ENCODE results near the gene ZNF322.

The ZNF322 gene

DNA sequence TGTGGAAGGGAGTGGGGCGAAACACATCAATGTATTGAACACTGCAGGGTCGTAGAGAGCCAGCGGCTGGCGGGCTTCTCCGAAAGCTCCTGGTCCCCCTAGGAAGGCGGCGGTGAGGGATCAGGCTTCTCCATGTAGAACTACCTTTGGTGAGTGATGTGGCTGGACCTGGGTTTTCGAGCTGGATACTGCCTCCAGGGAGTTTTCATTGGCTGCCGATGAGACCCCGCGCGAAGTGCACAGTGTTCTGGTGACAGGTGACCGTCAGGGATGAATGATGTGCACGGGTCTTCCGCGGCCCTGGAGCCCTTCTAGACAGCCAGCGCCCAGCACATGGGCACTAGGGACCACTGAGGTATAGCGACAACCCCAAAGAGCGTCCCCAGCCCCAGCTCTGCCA is 46.3 kb downstream of the ZNF322 start:
- no peak for DNase-seq

DNA sequence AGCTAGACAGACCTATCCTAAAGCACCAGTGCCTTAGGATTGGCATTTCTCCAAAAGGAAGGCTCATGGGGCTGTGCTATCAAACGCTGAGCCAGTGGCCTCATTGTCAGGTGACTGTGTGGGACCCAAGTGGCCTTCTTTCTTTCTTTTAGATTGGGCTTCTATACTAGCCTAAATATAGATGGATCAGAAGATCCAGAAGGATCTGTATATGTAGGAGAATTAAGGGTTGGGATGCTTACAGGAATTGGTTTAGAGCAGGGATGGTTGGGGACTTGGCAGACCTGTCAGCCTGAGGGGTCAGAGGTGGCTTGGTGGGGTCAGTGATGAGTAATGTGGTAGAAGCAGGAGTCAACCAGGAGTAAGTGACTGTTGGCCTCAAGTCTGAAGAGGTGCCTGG is 47.9 kb downstream of the ZNF322 start:
- DNase-seq = no peak

DNA sequence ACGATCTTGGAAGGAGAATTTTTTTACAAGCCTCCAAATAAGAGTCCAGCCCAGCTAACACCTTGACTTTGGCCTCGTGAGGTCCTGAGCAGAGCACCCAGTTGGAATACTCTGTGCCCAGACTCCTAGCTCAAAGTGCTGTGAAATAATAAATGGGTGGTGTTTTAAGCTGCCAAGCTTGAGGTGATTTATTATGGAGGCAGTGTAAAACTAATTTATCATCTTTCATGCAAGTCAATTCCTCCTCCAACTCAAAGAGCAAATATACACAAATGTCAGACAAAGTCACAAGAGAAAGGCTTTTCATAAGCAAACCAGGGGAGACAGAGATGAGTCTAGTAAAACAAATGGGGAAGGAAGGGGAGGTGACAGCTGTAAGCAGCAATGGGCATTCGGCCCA is 50.1 kb downstream of the ZNF322 start:
- DNase-seq = no peak

DNA sequence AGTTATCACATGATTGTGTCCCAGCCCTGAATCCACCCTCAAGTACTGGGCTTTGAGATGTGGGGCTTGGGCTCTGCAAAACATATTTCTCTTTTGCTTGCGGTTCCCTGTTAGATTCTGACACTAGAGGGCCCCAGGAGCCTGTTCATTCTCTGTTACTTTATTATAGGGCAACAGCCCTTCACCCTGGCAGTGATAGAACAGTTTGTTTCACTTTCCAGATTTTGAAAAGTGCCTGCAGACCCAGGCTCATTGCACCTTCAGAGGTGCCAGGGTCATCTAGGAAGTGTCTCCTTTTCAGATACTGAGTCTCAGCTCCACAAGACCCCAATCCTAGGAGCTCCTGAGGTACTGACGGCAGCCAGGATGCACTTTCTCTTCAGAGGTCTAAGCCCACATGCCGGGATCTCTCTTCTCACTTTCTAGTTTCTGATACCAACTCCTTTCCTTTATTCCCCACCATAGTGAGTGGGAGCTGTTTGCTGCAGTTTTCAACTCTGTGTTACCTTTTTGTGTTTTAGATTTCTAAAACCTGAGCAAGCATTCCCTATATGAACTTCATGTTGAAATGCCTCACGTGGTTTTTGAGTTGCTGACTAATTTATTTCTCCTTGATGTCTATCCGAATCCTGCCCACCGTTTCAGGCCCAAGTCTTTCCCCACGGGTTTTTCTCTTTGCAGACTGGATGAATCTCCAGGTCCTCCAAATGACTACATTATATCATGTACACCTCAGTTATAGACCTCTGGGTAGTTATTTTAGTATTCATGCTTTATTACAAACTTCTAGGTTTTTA is 51.9 kb downstream of the ZNF322 start:
- peak; percentile 68 for DNase-seq

DNA sequence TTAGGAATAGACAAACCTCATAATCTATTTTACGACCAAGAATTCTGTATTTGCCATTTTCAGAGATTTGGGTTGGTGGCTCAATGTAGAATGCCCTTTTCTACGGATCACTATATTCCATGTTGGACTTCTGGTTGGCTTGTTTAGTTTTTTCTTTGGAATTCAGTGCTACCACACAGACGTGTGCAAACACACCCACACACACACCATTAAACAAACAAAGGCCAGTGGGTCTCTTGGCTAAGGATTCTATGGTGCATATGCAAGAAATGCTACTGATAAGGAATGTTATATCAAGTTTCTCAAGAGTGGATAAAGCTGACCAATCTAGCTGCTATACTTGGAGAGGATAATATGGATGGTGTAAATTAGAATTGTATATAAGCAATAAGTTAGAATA is 54.7 kb downstream of the ZNF322 start:
- DNase-seq = no peak

DNA sequence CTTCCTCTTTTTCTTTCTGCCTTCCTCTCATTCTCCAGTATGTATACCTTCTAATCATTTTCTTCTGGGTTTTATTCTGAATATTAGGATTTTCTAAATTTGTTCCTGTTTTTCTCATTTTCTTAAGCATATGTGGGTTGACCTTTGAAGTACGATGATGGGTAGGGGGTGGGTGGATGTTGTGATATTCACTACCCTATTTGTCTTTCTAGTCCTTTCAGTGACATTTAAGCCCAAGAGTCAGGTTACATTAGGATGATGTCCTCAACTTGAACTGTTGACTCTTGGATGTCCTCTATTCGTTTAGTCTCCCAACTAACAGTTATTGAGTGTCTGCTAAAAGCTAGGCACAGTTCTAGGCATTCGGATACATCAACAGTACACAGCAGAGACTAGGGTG is 55.5 kb downstream of the ZNF322 start:
- DNase-seq = no peak

DNA sequence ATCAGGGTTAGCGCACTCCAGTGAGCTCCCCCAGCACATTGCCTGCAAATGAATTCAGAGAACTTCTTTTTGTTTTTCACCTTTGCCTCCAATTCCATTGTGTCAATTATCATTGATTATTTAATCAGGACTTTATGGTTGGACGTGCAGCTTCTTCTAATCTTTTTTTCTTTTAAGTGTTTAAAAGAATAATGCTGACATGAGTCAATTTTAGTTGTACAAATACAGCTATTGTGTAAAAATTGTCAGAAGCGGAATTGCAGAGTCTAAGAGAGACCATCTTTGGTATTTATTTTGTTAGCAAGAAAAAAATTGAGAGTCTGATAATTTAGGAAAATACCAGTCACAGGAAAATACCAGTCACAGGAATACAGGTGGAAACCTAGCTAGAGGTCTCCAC is 57.3 kb downstream of the ZNF322 start:
- DNase-seq = no peak

DNA sequence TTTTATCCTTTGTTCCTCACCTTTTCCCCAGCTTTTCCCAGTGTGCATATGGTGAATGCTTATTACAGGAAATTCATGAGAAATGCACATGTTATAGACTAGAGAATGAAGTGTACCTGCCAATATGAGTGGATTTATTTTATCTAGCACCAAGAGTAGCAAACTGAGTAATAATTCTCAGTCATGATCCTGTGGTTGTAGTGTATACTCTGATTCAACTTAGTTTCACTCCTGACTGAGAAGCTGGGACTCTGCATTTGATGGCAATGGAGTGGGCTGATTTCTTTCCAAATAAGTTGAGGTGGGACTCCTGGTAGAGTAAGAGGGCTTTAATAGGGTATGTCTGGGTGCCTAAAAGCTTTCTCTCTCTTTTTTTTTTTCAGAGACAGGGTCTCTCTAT is 58.8 kb downstream of the ZNF322 start:
- no peak for DNase-seq

DNA sequence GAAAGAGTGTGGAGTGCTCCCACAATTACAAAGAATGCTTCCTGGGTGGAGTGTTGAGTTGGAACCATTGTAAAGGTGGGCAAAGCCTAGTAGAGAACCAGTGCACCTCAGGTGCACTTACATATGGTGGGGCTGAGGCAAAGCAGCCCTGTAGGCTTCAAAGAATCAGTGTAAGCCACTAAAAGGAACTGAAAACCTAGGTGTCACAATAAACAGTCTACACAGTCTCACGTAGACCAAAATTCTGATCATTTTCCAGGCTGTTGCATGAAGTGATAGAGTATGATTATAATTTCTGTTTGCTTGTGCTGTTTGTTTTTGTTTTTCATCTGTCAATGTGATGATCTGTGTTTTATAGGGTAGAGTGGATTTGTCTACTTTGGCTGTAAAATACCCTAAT is 60.0 kb downstream of the ZNF322 start:
- no peak for DNase-seq

DNA sequence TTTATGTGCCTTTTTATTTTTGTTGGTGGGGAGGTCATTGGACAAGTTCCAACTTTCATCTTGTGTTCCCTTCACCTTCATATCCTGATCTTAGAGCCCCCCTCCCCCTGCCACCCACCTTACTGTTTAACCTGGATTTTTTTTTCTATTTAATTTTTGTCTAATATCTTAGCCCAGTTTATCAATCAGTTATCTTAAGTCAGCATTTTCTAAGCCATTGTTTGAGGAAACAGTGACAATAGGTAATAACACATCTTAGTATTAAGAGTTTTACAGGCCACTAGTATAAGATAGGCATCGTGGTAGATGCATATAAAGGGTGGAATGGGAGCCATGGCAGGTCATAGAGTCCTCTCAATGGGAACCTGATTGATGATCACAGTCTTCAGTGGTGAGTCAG is 60.4 kb downstream of the ZNF322 start:
- DNase-seq = no peak

DNA sequence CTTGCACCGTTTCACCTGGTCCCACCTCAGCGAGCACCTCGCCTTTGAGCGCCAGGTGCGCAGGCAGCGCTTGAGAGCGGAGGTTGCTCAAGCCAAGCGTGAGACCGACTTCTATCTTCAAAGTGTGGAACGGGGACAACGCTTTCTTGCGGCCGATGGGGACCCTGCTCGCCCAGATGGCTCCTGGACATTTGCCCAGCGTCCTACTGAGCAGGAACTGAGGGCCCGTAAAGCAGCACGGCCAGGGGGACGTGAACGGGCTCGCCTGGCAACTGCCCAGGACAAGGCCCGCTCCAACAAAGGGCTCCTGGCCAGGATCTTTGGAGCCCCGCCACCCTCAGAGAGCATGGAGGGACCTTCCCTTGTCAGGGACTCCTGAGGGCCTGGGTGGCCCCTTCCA is 61.3 kb downstream of the ZNF322 start:
- no peak for DNase-seq

DNA sequence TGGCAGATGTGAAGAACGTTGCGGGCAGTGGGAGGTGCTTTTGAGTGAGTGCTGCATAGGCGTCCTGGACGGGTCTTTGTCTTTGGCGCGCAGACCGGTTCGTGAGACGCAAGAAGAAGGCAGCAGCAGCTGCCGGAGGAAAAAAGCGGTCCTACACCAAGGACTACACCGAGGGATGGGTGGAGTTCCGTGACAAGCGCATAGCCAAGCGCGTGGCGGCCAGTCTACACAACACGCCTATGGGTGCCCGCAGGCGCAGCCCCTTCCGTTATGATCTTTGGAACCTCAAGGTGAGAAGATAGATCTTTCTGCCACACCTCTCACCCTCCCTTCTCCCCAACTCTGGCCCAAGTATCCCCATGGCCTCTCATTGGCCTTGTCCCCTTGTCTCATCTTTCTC is 61.7 kb downstream of the ZNF322 start:
- no peak for DNase-seq

DNA sequence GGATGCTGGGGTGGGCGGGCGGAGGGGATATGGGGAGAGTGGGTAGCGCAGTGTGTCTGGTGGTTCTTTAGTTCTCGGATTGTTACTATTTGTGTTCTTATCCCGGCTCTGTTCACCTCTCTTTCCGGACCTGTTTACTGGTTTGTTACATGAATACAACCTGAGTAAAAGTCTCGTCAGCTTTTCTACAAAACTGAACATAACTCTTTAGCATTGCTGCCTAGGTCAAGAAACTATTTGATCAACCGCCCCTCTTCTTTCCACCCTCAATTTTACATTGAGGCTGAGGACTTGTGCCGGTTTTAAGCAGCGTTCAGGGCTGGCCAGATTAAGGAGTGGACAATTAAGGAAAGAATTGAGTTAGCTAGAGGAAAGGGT is 62.2 kb downstream of the ZNF322 start:
- DNase-seq = no peak

DNA sequence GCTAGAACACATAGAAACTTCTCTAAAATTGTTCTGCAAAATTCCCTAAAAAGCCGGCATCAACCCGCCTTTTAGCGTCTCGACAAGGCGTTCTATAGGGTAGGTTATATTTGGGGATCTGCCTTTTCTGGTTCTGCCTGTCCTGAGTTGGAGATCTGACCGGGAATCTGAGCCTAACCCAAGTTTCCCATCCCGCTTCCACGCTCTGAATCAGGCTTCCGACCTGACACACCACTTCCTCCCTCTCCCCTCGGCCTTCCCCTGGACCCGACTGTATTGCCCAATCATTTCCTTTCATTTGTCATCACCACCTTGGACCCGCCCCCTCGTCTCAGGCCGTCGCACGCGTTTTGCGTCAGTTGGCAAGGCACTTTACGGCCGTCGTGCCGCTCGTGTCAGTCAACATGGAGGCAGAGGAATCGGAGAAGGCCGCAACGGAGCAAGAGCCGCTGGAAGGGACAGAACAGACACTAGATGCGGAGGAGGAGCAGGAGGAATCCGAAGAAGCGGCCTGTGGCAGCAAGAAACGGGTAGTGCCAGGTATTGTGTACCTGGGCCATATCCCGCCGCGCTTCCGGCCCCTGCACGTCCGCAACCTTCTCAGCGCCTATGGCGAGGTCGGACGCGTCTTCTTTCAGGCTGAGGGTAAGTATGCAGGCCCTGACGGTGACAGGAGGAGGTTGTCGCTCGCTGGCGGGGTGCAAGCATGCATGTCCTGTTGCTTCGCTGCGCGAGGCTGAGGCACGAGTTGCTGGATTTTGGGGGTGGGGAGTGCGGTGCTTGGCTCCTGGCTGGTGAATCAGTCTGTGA is 62.8 kb downstream of the ZNF322 start, which contains the start of gene ABT1:
Gene ABT1, plus strand, starts transcription at position 375 of the 810 bp plus-strand sequence. Its CDS starts 30 bp downstream, at position 405.
- peak; percentile 96 for DNase-seq

DNA sequence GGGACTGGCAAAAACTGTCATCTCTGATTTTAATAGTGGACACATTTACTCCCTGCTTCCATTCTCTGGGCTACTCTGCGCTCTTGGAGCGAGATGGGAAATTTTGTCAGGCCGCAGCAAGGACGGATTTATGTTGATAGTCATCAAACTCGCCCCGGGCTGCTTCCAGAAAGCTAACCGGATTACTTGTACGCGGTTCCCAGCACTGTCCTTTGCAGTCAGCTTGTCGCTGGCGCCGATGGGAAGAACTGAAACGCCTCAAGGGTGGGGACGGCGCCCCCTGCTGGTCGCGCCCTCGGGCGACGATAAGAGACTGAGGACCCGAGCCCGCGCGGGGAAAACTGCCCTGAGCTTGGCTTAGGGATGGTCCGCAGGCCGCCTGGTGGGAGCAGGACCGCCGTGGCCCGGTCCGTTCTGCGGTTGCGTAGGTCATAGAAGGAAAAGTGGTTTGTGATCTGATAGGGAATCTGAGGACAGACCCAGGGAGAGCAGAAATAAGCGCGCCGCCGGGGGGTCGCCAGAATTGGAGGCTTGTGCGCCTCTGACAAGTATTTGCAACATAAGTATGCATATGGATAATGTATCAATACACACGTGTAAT is 63.8 kb downstream of the ZNF322 start:
- DNase-seq = peak; percentile 82

DNA sequence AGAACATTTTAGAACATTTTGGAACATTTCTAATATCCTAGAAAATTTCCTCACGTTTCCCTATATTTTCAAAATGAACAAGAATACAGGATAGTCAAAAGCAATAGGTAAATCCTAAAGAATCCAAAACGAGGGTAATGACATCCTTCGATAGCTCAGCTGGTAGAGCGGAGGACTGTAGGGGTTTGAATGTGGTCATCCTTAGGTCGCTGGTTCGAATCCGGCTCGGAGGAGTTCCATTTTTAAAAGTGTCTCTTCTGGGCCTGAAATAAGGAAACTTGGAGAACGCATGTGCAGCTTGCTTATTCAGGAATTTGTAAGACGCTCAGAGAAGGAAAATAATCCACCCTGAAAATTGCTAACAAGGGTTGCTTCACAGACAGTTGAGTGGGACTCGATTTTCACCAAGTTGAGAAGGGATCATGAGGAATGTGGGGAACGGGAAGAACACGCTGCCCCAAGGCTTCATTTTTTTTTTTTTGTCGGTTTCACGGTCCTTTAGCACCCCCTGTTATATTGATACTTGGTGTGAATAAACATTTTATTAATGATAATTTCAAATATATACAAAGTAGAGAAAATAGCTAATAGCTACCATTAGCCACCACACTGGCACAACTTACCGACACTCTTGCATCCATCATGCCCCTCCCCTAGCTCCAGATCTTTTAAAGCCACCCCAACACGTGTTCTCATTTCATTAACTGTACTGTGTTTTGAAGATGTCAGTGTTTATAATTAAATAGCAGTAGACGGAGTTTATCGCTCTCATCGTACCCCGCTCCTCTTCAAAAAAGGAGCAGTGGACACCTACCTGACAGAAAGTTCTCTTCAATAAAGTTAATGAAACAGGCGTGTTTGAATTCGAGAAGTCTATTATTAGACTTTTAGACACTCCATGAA is 64.6 kb downstream of the ZNF322 start:
- DNase-seq = peak; percentile 61

DNA sequence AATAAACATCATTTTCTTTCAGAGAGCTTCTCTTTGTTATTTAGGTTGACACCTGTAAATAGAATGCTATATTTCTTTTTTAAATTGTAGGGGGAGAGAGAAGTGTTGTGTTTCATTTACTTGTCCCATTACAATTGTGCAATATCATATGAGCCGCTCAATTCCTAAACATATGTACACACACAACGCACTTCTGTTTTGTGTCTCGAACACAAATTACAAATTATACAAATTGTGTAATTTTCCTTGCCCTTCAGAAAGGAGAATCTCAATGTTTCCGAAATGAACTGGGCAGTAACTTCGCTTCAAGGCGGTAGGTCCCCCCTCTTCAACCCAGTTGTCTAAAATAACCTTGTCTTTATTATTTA is 65.4 kb downstream of the ZNF322 start:
- no peak for DNase-seq

DNA sequence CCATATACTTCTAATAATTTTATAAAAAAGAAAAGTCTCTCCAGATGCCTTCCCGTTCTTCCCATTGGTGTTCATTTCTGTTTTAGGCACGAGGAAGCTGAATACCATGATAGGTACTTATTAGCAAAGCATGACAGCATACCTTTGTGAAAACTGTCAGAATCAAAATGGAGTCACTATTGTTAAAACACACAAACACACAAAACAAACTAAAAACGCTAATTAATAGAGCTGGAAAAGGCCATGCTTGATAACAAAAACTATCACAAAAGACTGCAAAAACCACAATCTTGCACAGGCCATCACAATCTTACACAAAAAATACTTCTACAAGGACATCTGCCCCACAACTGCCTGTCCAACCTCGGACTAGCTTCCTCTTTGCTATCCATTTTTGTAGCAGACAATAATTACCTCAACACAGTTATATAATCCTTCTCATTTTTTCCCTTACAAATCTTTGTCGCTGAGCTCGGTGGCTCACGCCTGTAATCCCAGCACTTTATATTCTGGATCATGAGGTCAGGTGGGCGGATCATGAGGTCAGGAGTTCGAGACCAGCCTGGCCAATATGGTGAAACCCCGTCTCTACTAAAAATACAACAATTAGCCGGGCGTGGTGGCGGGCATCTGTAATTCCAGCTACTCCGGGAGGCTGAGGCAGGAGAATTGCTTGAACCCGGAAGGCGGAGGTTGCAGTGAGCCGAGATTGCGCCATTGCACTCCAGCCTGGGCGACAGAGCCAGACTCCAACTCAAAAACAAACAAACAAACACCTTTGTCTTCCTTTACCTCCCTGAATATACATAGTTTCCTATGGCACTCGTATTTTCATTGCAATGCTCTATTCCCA is 66.0 kb downstream of the ZNF322 start:
- DNase-seq = no peak

DNA sequence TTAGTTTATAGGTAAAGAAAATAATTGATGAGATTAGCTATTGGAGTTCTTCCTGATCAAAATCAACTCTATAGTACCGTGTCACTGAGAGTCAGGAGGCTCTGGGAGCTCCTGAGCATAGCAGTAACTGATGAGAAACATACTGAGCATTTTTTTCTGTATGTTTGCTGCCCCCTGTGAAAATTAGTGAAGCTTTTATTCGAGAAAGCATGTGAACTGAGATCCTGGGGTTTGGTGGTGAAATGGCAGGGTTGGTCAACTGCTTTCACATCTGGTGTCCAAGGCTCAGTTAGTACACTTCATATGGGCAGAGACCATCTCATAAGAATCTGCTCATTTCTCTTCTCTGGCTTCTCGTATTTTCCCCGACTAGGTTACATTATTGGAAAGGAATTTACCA is 66.9 kb downstream of the ZNF322 start:
- no peak for DNase-seq

DNA sequence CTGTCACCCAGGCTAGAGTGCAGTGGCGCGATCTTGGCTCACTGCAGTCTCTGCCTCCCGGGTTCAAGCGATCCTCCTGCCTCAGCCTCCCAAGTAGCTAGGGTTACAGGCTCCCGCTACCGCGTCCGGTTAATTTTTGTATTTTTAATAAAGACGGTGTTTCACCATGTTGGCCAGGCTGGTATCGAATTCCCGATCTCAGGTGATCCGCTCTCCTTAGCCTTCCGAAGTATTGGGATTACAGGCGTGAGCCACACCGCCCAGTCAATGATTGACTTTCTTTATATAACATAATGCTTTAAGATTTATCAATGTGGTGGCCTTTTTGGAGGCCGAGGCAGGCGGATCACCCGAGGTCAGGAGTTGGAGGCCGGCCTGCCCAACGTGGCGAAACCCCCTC is 70.6 kb downstream of the ZNF322 start:
- no peak for DNase-seq

Measured in NCI-H774 (cell line).